A549 (cell line): ENCODE measurements around the gene SMYD5. TPM values are rescaled to one million over a fixed set of nuclear protein-coding genes. Genes with fewer than 3 reads are reported as not detected.

Experiments used
- ATAC-seq, 2 experiments: fragments of 200-7000 bp in 1 of 2; fragments of >200 bp in 1 of 2; cut with Nextera tagmentation in 1 of 2; cut with Tn5 transposase in 1 of 2; 3 replicates each; pipeline versions ENCODE4 v1.8.0 to v1.9.1; 2018 to 2020; ENCODE audit warnings: mild to moderate bottlenecking in 1 of 2, moderate library complexity in 1 of 2
- CTCF ChIA-PET: fragments of 300-600 bp; sonication (Branson Sonifier 250); formaldehyde crosslinking; extraction: SDS; loops from one replicate; lab custom pipeline; 2021; ENCODE audit warnings: antibody characterized with exemption, inconsistent platforms; lab: Yijun Ruan, JAX
- POLR2A ChIA-PET: fragments of 350-600 bp; formaldehyde crosslinking; extraction: SDS; loops from one replicate; lab custom pipeline; 2021; ENCODE audit warnings: antibody characterized with exemption, inconsistent platforms; lab: Yijun Ruan, JAX
- DNase-seq, 2 experiments: peaks; one replicate each; pipeline versions ENCODE4 v3.0.0 to v3.0.0-alpha.2; 2011 to 2016; ENCODE audit warnings: low read depth in 1 of 2, low spot score in 1 of 2
- FAIRE-seq: peaks from 2 replicates; lab custom pipeline; 2011; peaks lifted over from hg19 to GRCh38; lab: Jason Lieb, UNC
- H3K27ac ChIP-seq, 2 experiments: fragments of >200 bp; sonication (Bioruptor Twin); formaldehyde crosslinking; 3 replicates each; pipeline ENCODE4 v1.5.1; 2016 to 2017
- H3K4me1 ChIP-seq: fragments of >200 bp; sonication (Bioruptor Twin); formaldehyde crosslinking; 3 replicates; pipeline ENCODE4 v1.6.1; 2016
- H3K4me2 ChIP-seq: fragments of >200 bp; sonication (Bioruptor Twin); formaldehyde crosslinking; 3 replicates; pipeline ENCODE4 v1.6.1; 2016
- H3K4me3 ChIP-seq: fragments of >200 bp; sonication (Bioruptor Twin); formaldehyde crosslinking; 3 replicates; pipeline ENCODE4 v1.5.1; 2016
- H3K9me3 ChIP-seq: fragments of >200 bp; sonication (Bioruptor Twin); formaldehyde crosslinking; 3 replicates; pipeline ENCODE4 v1.6.1; 2016
- CBX8 ChIP-seq: fragments of 200-600 bp; sonication (generic); IDR thresholded peaks from 2 replicates; pipeline ENCODE4 v1.6.1; 2016
- CHD4 ChIP-seq: fragments of 200-600 bp; sonication (generic); IDR thresholded peaks from 2 replicates; pipeline ENCODE4 v1.6.1; 2016; ENCODE audit warnings: antibody characterized with exemption, mild to moderate bottlenecking, borderline replicate concordance
- ELK1 ChIP-seq: fragments of 150-350 bp; IDR thresholded peaks from 2 replicates; pipeline ENCODE4 v1.6.1; 2014; ENCODE audit warnings: low read depth, mild to moderate bottlenecking, low read length
- ESRRA ChIP-seq: fragments of 150-350 bp; IDR thresholded peaks from 2 replicates; pipeline ENCODE4 v1.6.1; 2014; ENCODE audit warnings: mild to moderate bottlenecking, low read length, borderline replicate concordance
- HES2 ChIP-seq: fragments of >200 bp; sonication (Bioruptor Twin); formaldehyde crosslinking; IDR thresholded peaks from 2 replicates; pipeline ENCODE4 v1.6.1; 2016
- HOXA7 ChIP-seq: fragments of 250-450 bp; sonication (Bioruptor Pico); IDR thresholded peaks from 2 replicates; pipeline ENCODE4 v1.5.0; 2020; ENCODE audit warnings: mild to moderate bottlenecking, moderate library complexity
- JUN ChIP-seq, 2 experiments: fragments of >200 bp; sonication (Bioruptor Twin); formaldehyde crosslinking; IDR thresholded peaks; 2 replicates in 1 of 2; 3 replicates in 1 of 2; pipeline ENCODE4 v1.6.1; 2016 to 2017
- USF2 ChIP-seq: fragments of 450-650 bp; IDR thresholded peaks from 2 replicates; pipeline ENCODE4 v1.6.1; 2014; ENCODE audit warnings: antibody characterized with exemption
- ZSCAN20 ChIP-seq: fragments of 250-450 bp; sonication (Bioruptor Pico); IDR thresholded peaks from 2 replicates; pipeline ENCODE4 v1.8.0; 2022; ENCODE audit warnings: mild to moderate bottlenecking, moderate library complexity
- WGBS: methylation state at CpG from one replicate; pipeline ENCODE4 v1.1.6; 2017; ENCODE audit errors: missing lambda C conversion rate; 5-methylcytosine and 5-hydroxymethylcytosine counted together
- polyA plus RNA-seq, 4 experiments: library from polyadenylated mRNA; depleted of rRNA in 3 of 4; stranded (reverse); fragments of >200 nt; fragmentation: RNase III in 1 of 4; extraction: RNeasy Plus Mini Kit Qiagen cat#74134 plus additional on column Dnase treatment in 1 of 4; gene quantifications; 2 replicates in 3 of 4; 3 replicates in 1 of 4; pipeline ENCODE4 v1.2.3, GENCODE V29; 2011 to 2017
- TF ChIP-seq, protein P1 (sequence below): IDR thresholded peaks from 2 replicates; pipeline ENCODE4 v1.6.1; 2012
- TF ChIP-seq, protein P2 (sequence below): IDR thresholded peaks from 2 replicates; pipeline ENCODE4 v1.6.1; 2012; ENCODE audit warnings: low read depth, borderline replicate concordance
- TF ChIP-seq, protein P3 (sequence below): fragments of 250-450 bp; sonication (Bioruptor Pico); IDR thresholded peaks from 2 replicates; pipeline ENCODE4 v1.5.0; 2021; ENCODE audit warnings: mild to moderate bottlenecking, moderate library complexity, borderline replicate concordance
- TF ChIP-seq, protein P4 (sequence below): fragments of >200 bp; sonication (Bioruptor Twin); formaldehyde crosslinking; IDR thresholded peaks from 3 replicates; pipeline ENCODE4 v1.5.1; 2016

SMYD5 gene
- polyA plus RNA-seq, 2 of the 4 experiments (the other 2 are of a cell fraction) = 40.3 to 46.7 TPM

- WGBS = 91% methylated on average over 14 of the region's 14 CpGs
- peak in 1 of 2 experiments; percentile 4; a peak in 1 of 6 replicates for ATAC-seq
- H3K4me3 ChIP-seq = peak overlapping the region; percentile 43; the same call in 2 of the 3 replicates
- H3K4me2 ChIP-seq = peak overlapping the region; percentile 78
- no peak for FAIRE-seq
- H3K9me3 ChIP-seq = no peaks in the 10 kb centered on the region
- H3K4me1 ChIP-seq = peaks cover 7% of the 10 kb centered on the region; the same call in 1 of the 3 replicates
- no peak for DNase-seq
- ChIA-PET POLR2A (interaction anchor here (1.3 kb wide), 1 partner anchor 34 kb away, joined by 6 read pairs; the partner anchor contains the start of gene CCT7), CTCF (interaction anchor here (0.6 to 2.1 kb wide), 11 partner anchors 10 to 82 kb away, joined by 3 to 21 read pairs (median 4); partner anchors contain the start of gene EGR4)
- no peak for TF ChIP-seq ZSCAN20
- TF ChIP-seq HES2 = no peak
- TF ChIP-seq, protein P1, sequence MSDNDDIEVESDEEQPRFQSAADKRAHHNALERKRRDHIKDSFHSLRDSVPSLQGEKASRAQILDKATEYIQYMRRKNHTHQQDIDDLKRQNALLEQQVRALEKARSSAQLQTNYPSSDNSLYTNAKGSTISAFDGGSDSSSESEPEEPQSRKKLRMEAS = no peak
- no peak for TF ChIP-seq ESRRA
- TF ChIP-seq USF2 = no peak
- no peak for TF ChIP-seq CBX8
- no peak for TF ChIP-seq CHD4
- no peak overlapping the region for H3K27ac ChIP-seq
These were observed 54.4 kb downstream of the SMYD5 start for GRCh38 chr2:73268366-73268829.

GRCh38 chr2:73268830-73269685 lies 55.0 kb downstream of the SMYD5 start:
- DNase-seq (peak; percentile 82 to 83), FAIRE-seq (no peak), ATAC-seq (peak; percentile 79 to 80)
- no peaks in the 10 kb centered on the region for H3K9me3 ChIP-seq
- CTCF ChIA-PET = interaction anchor here (0.6 to 2.1 kb wide), 12 partner anchors 9 to 92 kb away, joined by 3 to 21 read pairs (median 4); partner anchors contain the start of gene EGR4
- peaks cover 7% of the 10 kb centered on the region; the same call in 1 of the 3 replicates for H3K4me1 ChIP-seq
- TF ChIP-seq HOXA7 (CRISPR knock-in tag) (no peak), USF2 (no peak), ELK1 (no peak), JUN (IDR thresholded peaks at IDR 0.05) (peak in 1 of 2 experiments; percentile 33; a peak in 1 of 5 replicates)
- TF ChIP-seq, protein P2, sequence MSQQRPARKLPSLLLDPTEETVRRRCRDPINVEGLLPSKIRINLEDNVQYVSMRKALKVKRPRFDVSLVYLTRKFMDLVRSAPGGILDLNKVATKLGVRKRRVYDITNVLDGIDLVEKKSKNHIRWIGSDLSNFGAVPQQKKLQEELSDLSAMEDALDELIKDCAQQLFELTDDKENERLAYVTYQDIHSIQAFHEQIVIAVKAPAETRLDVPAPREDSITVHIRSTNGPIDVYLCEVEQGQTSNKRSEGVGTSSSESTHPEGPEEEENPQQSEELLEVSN = peak; percentile 88
- TF ChIP-seq, protein P1 = peak; percentile 82
- TF ChIP-seq, protein P3, sequence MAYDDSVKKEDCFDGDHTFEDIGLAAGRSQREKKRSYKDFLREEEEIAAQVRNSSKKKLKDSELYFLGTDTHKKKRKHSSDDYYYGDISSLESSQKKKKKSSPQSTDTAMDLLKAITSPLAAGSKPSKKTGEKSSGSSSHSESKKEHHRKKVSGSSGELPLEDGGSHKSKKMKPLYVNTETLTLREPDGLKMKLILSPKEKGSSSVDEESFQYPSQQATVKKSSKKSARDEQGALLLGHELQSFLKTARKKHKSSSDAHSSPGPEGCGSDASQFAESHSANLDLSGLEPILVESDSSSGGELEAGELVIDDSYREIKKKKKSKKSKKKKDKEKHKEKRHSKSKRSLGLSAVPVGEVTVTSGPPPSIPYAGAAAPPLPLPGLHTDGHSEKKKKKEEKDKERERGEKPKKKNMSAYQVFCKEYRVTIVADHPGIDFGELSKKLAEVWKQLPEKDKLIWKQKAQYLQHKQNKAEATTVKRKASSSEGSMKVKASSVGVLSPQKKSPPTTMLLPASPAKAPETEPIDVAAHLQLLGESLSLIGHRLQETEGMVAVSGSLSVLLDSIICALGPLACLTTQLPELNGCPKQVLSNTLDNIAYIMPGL (CRISPR knock-in tag) = 0 out of 2 replicates have a peak, but pooled peaks have one; percentile 24
- TF ChIP-seq, protein P4, sequence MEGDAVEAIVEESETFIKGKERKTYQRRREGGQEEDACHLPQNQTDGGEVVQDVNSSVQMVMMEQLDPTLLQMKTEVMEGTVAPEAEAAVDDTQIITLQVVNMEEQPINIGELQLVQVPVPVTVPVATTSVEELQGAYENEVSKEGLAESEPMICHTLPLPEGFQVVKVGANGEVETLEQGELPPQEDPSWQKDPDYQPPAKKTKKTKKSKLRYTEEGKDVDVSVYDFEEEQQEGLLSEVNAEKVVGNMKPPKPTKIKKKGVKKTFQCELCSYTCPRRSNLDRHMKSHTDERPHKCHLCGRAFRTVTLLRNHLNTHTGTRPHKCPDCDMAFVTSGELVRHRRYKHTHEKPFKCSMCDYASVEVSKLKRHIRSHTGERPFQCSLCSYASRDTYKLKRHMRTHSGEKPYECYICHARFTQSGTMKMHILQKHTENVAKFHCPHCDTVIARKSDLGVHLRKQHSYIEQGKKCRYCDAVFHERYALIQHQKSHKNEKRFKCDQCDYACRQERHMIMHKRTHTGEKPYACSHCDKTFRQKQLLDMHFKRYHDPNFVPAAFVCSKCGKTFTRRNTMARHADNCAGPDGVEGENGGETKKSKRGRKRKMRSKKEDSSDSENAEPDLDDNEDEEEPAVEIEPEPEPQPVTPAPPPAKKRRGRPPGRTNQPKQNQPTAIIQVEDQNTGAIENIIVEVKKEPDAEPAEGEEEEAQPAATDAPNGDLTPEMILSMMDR = peak; percentile 36; the same call in 2 of the 3 replicates
- peak overlapping the region; percentile 43 for H3K4me3 ChIP-seq
- peak overlapping the region; percentile 78 for H3K4me2 ChIP-seq
- WGBS = 45% methylated on average over 59 of the region's 113 CpGs
- POLR2A ChIA-PET = interaction anchor here (1.3 kb wide), 1 partner anchor 35 kb away, joined by 6 read pairs; the partner anchor contains the start of gene CCT7
- H3K27ac ChIP-seq = peak overlapping the region; percentile 66 to 82
